Activated CD4-positive, alpha-beta T cell treated with anti-CD3 and anti-CD28 coated beads, Interleukin-2, amount 50 U/mL, for 1 hour (primary cell): ENCODE measurements around the gene GDF10.

Experiments used
- DNase-seq: peaks from one replicate; pipeline ENCODE4 v3.0.0-alpha.2; 2020

GDF10 gene

GRCh38 chr10:47357131-47357582 is 57.2 kb downstream of the GDF10 start:
- no peak for DNase-seq

- no peak for DNase-seq
Measured at GRCh38 chr10:47357911-47358310, 57.9 kb downstream of the GDF10 start.

GRCh38 chr10:47358457-47358856 is 58.5 kb downstream of the GDF10 start:
- no peak for DNase-seq

- DNase-seq, result no peak
Measured at GRCh38 chr10:47359101-47359500, 59.1 kb downstream of the GDF10 start.

- no peak for DNase-seq
Measured at GRCh38 chr10:47359626-47360418, 59.8 kb downstream of the GDF10 start.

- no peak for DNase-seq
Measured at GRCh38 chr10:47360419-47361040, 60.5 kb downstream of the GDF10 start.

- DNase-seq, result no peak
Measured at GRCh38 chr10:47361293-47361692, 61.3 kb downstream of the GDF10 start.

GRCh38 chr10:47362199-47362598 is 62.2 kb downstream of the GDF10 start:
- DNase-seq, result no peak
